Measurements from ENCODE around the gene FBXW8.

DNA sequence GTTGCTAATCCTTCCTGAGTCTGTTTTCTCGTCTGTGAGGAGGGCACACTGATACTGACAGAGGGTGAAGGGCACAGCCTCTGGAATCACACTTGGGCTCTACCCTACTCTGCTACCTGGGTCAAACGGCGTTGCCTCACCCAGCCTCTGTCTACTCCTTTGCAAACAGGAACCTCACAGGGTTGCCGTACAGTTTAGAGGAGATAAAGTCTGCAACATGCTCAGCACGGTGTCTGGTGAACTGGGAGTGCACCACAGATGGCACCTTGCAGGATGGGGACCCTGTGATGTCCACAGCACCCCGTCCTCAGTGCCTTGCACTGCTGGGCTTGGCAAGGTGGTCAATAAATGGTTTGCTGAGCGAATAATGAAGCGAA, 150.2 kb downstream of the FBXW8 start:
- TF ChIP-seq, protein P1, sequence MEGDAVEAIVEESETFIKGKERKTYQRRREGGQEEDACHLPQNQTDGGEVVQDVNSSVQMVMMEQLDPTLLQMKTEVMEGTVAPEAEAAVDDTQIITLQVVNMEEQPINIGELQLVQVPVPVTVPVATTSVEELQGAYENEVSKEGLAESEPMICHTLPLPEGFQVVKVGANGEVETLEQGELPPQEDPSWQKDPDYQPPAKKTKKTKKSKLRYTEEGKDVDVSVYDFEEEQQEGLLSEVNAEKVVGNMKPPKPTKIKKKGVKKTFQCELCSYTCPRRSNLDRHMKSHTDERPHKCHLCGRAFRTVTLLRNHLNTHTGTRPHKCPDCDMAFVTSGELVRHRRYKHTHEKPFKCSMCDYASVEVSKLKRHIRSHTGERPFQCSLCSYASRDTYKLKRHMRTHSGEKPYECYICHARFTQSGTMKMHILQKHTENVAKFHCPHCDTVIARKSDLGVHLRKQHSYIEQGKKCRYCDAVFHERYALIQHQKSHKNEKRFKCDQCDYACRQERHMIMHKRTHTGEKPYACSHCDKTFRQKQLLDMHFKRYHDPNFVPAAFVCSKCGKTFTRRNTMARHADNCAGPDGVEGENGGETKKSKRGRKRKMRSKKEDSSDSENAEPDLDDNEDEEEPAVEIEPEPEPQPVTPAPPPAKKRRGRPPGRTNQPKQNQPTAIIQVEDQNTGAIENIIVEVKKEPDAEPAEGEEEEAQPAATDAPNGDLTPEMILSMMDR (IDR thresholded peaks at IDR 0.05): no peak
- TF ChIP-seq POLR2AphosphoS5 (IDR thresholded peaks at IDR 0.05; ENCODE audit: insufficient read depth in 1 of 2, low read depth in 1 of 2) (no peak), POLR2A (IDR thresholded peaks at IDR 0.05) (no peak)

Measured in vagina (tissue), 2 donors.